SK-N-SH (cell line): ENCODE results near the gene RANGAP1. TPM values are rescaled to one million over a fixed set of nuclear protein-coding genes. Genes with fewer than 3 reads are reported as not detected.

Experiments used
- CTCF ChIA-PET: fragments of 300-600, 350-600 bp; formaldehyde crosslinking; extraction: SDS; loops from one replicate; lab custom pipeline; 2021; lab: Yijun Ruan, JAX
- POLR2A ChIA-PET: fragments of 350-600 bp; sonication (Branson Sonifier 250); formaldehyde crosslinking; extraction: SDS; loops from one replicate; lab custom pipeline; 2020; ENCODE audit warnings: antibody characterized with exemption, inconsistent platforms; lab: Yijun Ruan, JAX
- DNase-seq: peaks from one replicate; pipeline ENCODE4 v3.0.0; 2012
- H2AFZ ChIP-seq: fragments of 200-600 bp; sonication (generic); 2 replicates; pipeline ENCODE4 v1.8.1; 2016; ENCODE audit warnings: antibody characterized with exemption, mild to moderate bottlenecking, low read depth
- H3F3A ChIP-seq: fragments of 200-600 bp; sonication (generic); replicated peaks from 2 replicates; pipeline ENCODE3; 2016; ENCODE audit warnings: antibody characterized with exemption, mild to moderate bottlenecking; ENCODE audit not compliant: insufficient read depth
- H3K27ac ChIP-seq, 2 experiments: fragments of 200-500 bp in 1 of 2; fragments of 200-600 bp in 1 of 2; sonication (Bioruptor generic) in 1 of 2; sonication (generic), shearing (Covaris generic) in 1 of 2; 2 replicates each; pipeline versions ENCODE4 v1.5.1 to v1.6.1; 2014 to 2016; ENCODE audit warnings: low read depth in 2 of 2, inconsistent platforms in 1 of 2, low read length in 1 of 2, mild to moderate bottlenecking in 1 of 2, mixed read lengths in 1 of 2
- H3K27me3 ChIP-seq: fragments of 200-600 bp; sonication (generic), shearing (Covaris generic); 2 replicates; pipeline ENCODE4 v1.6.1; 2016; ENCODE audit warnings: mixed run types; ENCODE audit not compliant: insufficient read depth
- H3K36me3 ChIP-seq, 2 experiments: fragments of 200-500 bp in 1 of 2; fragments of 200-600 bp in 1 of 2; sonication (Bioruptor generic) in 1 of 2; sonication (generic) in 1 of 2; replicated peaks in 1 of 2; 2 replicates each; pipeline versions ENCODE3 to v1.5.1; 2014 to 2016; ENCODE audit warnings: low read length in 1 of 2, mild to moderate bottlenecking in 1 of 2; ENCODE audit not compliant: insufficient read depth in 2 of 2, control insufficient read depth in 1 of 2
- H3K4me1 ChIP-seq, 2 experiments: fragments of 200-500 bp in 1 of 2; fragments of 200-600 bp in 1 of 2; sonication (Bioruptor generic) in 1 of 2; sonication (generic), shearing (Covaris generic) in 1 of 2; 2 replicates each; pipeline versions ENCODE4 v1.5.1 to v1.6.1; 2014 to 2016; ENCODE audit warnings: low read depth in 1 of 2, low read length in 1 of 2, mixed run types in 1 of 2; ENCODE audit not compliant: insufficient read depth in 2 of 2, control insufficient read depth in 1 of 2
- H3K4me2 ChIP-seq: fragments of 200-600 bp; sonication (generic), shearing (Covaris generic); 2 replicates; pipeline ENCODE4 v1.6.1; 2017; ENCODE audit warnings: mixed run types
- H3K4me3 ChIP-seq, 2 experiments: fragments of 200-500 bp in 1 of 2; fragments of 200-600 bp in 1 of 2; sonication (Bioruptor generic) in 1 of 2; sonication (generic), shearing (Covaris generic) in 1 of 2; 2 replicates each; pipeline versions ENCODE4 v1.5.1 to v1.8.1; 2014 to 2016; ENCODE audit warnings: low read depth in 2 of 2, inconsistent platforms in 1 of 2, low read length in 1 of 2, mild to moderate bottlenecking in 1 of 2, mixed read lengths in 1 of 2, moderate library complexity in 1 of 2
- H3K79me2 ChIP-seq: fragments of 200-600 bp; sonication (generic); 2 replicates; pipeline ENCODE4 v1.8.1; 2017; ENCODE audit warnings: mild to moderate bottlenecking; ENCODE audit not compliant: insufficient read depth
- H3K9ac ChIP-seq: fragments of 200-600 bp; sonication (generic); 2 replicates; pipeline ENCODE4 v1.6.1; 2017; ENCODE audit warnings: mixed run types
- H3K9me2 ChIP-seq: fragments of 200-600 bp; sonication (generic); 2 replicates; pipeline ENCODE4 v1.6.1; 2017; ENCODE audit warnings: mixed run types
- H3K9me3 ChIP-seq: fragments of 200-600 bp; sonication (generic); 2 replicates; pipeline ENCODE4 v1.6.1; 2017; ENCODE audit warnings: mixed run types, mild to moderate bottlenecking, moderate library complexity
- H4K20me1 ChIP-seq: fragments of 200-600 bp; sonication (generic); 2 replicates; pipeline ENCODE4 v1.6.1; 2017; ENCODE audit warnings: mild to moderate bottlenecking, mixed run types; ENCODE audit not compliant: insufficient read depth
- ELF1 ChIP-seq: IDR thresholded peaks from 2 replicates; pipeline ENCODE4 v1.4.0; 2012
- EZH2phosphoT487 ChIP-seq: fragments of 200-600 bp; sonication (generic); IDR thresholded peaks from 2 replicates; pipeline ENCODE4 v1.6.1; 2017; ENCODE audit warnings: low read depth, mixed run types, mild to moderate bottlenecking, antibody characterized with exemption, moderate library complexity, borderline replicate concordance
- GABPA ChIP-seq: IDR thresholded peaks from 2 replicates; pipeline ENCODE4 v1.4.0; 2012; ENCODE audit warnings: low read depth, mild to moderate bottlenecking
- GATA2 ChIP-seq: sonication (generic); formaldehyde crosslinking; IDR thresholded peaks from 2 replicates; pipeline ENCODE4 v1.5.0; 2020; ENCODE audit warnings: mild to moderate bottlenecking, missing genetic modification reagents
- MAX ChIP-seq: IDR thresholded peaks from 2 replicates; pipeline ENCODE4 v1.4.0; 2012; ENCODE audit warnings: low read depth
- MXI1 ChIP-seq: IDR thresholded peaks from 2 replicates; pipeline ENCODE4 v1.6.1; 2012; ENCODE audit warnings: mild to moderate bottlenecking, low read depth, low read length, improper control_type of control experiment
- NFIC ChIP-seq: IDR thresholded peaks from 2 replicates; pipeline ENCODE4 v1.4.0; 2012; ENCODE audit warnings: borderline replicate concordance
- NRF1 ChIP-seq: IDR thresholded peaks from 2 replicates; pipeline ENCODE4 v1.6.1; 2012; ENCODE audit warnings: low read depth, mild to moderate bottlenecking, low read length
- POLR2AphosphoS5 ChIP-seq: IDR thresholded peaks from 2 replicates; pipeline ENCODE4 v1.6.1; 2012; ENCODE audit warnings: low read depth, low read length
- RAD21 ChIP-seq: IDR thresholded peaks from 2 replicates; pipeline ENCODE4 v1.6.1; 2012; ENCODE audit warnings: mild to moderate bottlenecking, low read length
- RFX5 ChIP-seq: IDR thresholded peaks from 2 replicates; pipeline ENCODE4 v1.6.1; 2012; ENCODE audit warnings: mild to moderate bottlenecking, improper control_type of control experiment, low read length
- RXRA ChIP-seq: IDR thresholded peaks from 2 replicates; pipeline ENCODE4 v1.4.0; 2012; ENCODE audit warnings: low read depth, mild to moderate bottlenecking, borderline replicate concordance
- SMC3 ChIP-seq: IDR thresholded peaks from 2 replicates; pipeline ENCODE4 v1.6.1; 2012; ENCODE audit warnings: low read depth, low read length, improper control_type of control experiment
- TAF1 ChIP-seq: IDR thresholded peaks from 2 replicates; pipeline ENCODE4 v1.6.1; 2012; ENCODE audit warnings: low read depth, mild to moderate bottlenecking, low read length, moderate library complexity, borderline replicate concordance
- USF2 ChIP-seq: fragments of 150-350 bp; IDR thresholded peaks from 2 replicates; pipeline ENCODE4 v1.6.1; 2017; ENCODE audit warnings: antibody characterized with exemption, low read length, low read depth, borderline replicate concordance
- WGBS: methylation state at CpG from one replicate; pipeline ENCODE4 v1.1.6; 2017; ENCODE audit warnings: low lambda C conversion rate; 5-methylcytosine and 5-hydroxymethylcytosine counted together
- polyA plus RNA-seq, 3 experiments: library from polyadenylated mRNA; depleted of rRNA; stranded (reverse); fragments of >200 nt; gene quantifications; 2 replicates each; pipeline ENCODE4 v1.2.3, GENCODE V29; 2012
- TF ChIP-seq, protein P1 (sequence below): IDR thresholded peaks from 2 replicates; pipeline ENCODE4; 2012
- TF ChIP-seq, protein P2 (sequence below): fragments of 150-350 bp; IDR thresholded peaks from 2 replicates; pipeline ENCODE4 v1.6.1; 2016; ENCODE audit warnings: mild to moderate bottlenecking, low read depth, low read length

The RANGAP1 gene
- polyA plus RNA-seq, 1 of the 3 experiments (the other 2 are of a cell fraction), result 67.1 TPM

DNA sequence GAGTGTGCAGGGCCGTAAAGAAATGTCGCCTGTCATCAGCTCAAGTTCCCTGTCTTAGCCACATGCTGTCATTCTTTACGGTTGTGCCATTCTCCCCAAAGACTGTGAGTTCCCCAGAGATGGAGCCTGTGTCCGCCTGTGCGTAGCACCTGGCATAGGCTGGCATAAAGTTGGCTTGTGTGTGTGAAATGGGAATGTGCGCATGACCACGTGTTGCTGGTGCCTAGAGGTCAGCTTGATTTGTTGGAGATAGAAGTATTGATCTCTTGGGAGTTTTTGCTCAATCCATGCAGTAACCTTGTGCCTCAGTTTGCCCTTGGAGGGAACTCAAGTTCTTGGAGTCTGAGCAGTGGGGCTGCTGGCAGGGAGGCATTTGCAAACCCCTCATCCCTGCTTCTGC lies 54.6 kb downstream of the RANGAP1 start:
- Histone ChIP-seq H3K4me1 (peaks cover 0 to 2% of the 10 kb centered on the region in 2 experiments; a peak in 1 of 4 replicates), H3K9me3 (no peaks in the 10 kb centered on the region), H4K20me1 (no peaks in the 10 kb centered on the region), H3K4me2 (no peak overlapping the region), H3K79me2 (no peaks in the 10 kb centered on the region), H3K9me2 (no peaks in the 10 kb centered on the region), H3K9ac (no peak overlapping the region), H3F3A (no peaks in the 10 kb centered on the region), H3K4me3 (no peak overlapping the region), H2AFZ (no peak overlapping the region), H3K27me3 (no peaks in the 10 kb centered on the region), H3K27ac (no peak overlapping the region), H3K36me3 (no peaks in the 10 kb centered on the region)
- WGBS, result 96% methylated on average over 4 of the region's 7 CpGs
- DNase-seq, result no peak
- ChIA-PET CTCF (no interaction called here), POLR2A (no interaction called here)
- TF ChIP-seq, protein P1, sequence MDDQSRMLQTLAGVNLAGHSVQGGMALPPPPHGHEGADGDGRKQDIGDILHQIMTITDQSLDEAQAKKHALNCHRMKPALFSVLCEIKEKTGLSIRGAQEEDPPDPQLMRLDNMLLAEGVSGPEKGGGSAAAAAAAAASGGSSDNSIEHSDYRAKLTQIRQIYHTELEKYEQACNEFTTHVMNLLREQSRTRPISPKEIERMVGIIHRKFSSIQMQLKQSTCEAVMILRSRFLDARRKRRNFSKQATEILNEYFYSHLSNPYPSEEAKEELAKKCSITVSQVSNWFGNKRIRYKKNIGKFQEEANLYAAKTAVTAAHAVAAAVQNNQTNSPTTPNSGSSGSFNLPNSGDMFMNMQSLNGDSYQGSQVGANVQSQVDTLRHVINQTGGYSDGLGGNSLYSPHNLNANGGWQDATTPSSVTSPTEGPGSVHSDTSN, result no peak
- TF ChIP-seq MAX (no peak), ELF1 (no peak), USF2 (no peak), POLR2AphosphoS5 (no peak), GABPA (no peak), NRF1 (no peak), GATA2 (CRISPR knock-in tag) (no peak), EZH2phosphoT487 (no peak), TAF1 (no peak)

DNA sequence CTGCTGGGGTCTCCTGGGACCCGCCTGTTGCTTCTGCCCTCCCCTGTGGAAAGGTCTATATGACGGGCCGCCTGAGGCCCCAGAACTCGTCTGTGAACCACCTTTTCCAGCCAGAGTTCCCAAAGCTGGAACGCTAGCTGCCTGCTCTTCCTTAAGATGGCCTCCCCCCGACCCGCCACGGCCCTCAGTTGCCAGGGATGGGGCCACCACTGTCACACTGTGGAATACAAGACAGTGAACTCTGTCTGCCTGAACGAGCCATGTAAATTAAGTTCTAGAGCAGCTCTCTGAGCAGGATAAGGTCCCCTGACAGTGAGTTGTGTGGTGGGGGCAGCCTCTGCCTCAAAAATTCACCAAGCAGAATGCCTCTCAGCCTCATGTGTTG lies 55.6 kb downstream of the RANGAP1 start:
- H3K36me3 ChIP-seq, result no peaks in the 10 kb centered on the region
- no peak for DNase-seq
- no peaks in the 10 kb centered on the region for H3K27me3 ChIP-seq
- H4K20me1 ChIP-seq, result no peaks in the 10 kb centered on the region
- ChIA-PET POLR2A (no interaction called here), CTCF (no interaction called here)
- H3K9ac ChIP-seq, result no peak overlapping the region
- H3K9me2 ChIP-seq, result no peaks in the 10 kb centered on the region
- no peak overlapping the region for H3K4me2 ChIP-seq
- WGBS, result 93% methylated on average over 6 of the region's 9 CpGs
- H3K4me3 ChIP-seq, result no peak overlapping the region
- H3K79me2 ChIP-seq, result no peaks in the 10 kb centered on the region
- H3K27ac ChIP-seq, result no peak overlapping the region
- TF ChIP-seq RAD21 (no peak), TAF1 (no peak), MAX (no peak), POLR2AphosphoS5 (no peak), RXRA (no peak), MXI1 (no peak), RFX5 (no peak), SMC3 (no peak), NFIC (no peak), GATA2 (CRISPR knock-in tag) (no peak)
- TF ChIP-seq, protein P2, sequence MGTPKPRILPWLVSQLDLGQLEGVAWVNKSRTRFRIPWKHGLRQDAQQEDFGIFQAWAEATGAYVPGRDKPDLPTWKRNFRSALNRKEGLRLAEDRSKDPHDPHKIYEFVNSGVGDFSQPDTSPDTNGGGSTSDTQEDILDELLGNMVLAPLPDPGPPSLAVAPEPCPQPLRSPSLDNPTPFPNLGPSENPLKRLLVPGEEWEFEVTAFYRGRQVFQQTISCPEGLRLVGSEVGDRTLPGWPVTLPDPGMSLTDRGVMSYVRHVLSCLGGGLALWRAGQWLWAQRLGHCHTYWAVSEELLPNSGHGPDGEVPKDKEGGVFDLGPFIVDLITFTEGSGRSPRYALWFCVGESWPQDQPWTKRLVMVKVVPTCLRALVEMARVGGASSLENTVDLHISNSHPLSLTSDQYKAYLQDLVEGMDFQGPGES, result no peak
- H3K4me1 ChIP-seq, result peaks cover 0 to 2% of the 10 kb centered on the region in 2 experiments; a peak in 1 of 4 replicates
- H3F3A ChIP-seq, result no peaks in the 10 kb centered on the region
- no peaks in the 10 kb centered on the region for H3K9me3 ChIP-seq
- no peak overlapping the region for H2AFZ ChIP-seq
